AG04450 (cell line): ENCODE measurements around the gene NCOA6. TPM values are rescaled to one million over a fixed set of nuclear protein-coding genes. Genes with fewer than 3 reads are reported as not detected.

ENCODE experiments used
- CTCF ChIA-PET: fragments of 300-600, 350-600 bp; formaldehyde crosslinking; extraction: SDS; loops from one replicate; lab custom pipeline; 2022; ENCODE audit warnings: antibody characterized with exemption, inconsistent platforms; lab: Charles Lee
- POLR2A ChIA-PET: fragments of 350-600 bp; formaldehyde crosslinking; extraction: SDS; loops from one replicate; lab custom pipeline; 2021; ENCODE audit warnings: antibody characterized with exemption, inconsistent platforms; lab: Yijun Ruan, JAX
- DNase-seq: peaks from one replicate; pipeline ENCODE4 v3.0.0-alpha.2; 2011; ENCODE audit warnings: low read depth, low spot score
- H3K27ac ChIP-seq: one replicate; pipeline ENCODE4 v1.5.1; 2012; ENCODE audit warnings: low read depth, low read length, control low read depth
- H3K27me3 ChIP-seq: one replicate; pipeline ENCODE4 v1.6.0; 2012; ENCODE audit warnings: low read length; ENCODE audit not compliant: control insufficient read depth, insufficient read depth
- H3K4me3 ChIP-seq: 2 replicates; pipeline ENCODE4 v1.5.1; 2011; ENCODE audit warnings: mild to moderate bottlenecking, low read depth, low read length, control low read depth
- H3K9me3 ChIP-seq: 2 replicates; pipeline ENCODE4 v1.5.1; 2012; ENCODE audit warnings: low read length; ENCODE audit not compliant: control insufficient read depth, insufficient read depth
- CTCF ChIP-seq: IDR thresholded peaks from 2 replicates; pipeline ENCODE4 v1.5.1; 2011; ENCODE audit warnings: low read depth, low read length, control low read depth, inconsistent platforms
- polyA plus RNA-seq: library from polyadenylated mRNA; depleted of rRNA; stranded (reverse); fragments of >200 nt; gene quantifications from 2 replicates; pipeline ENCODE4 v1.2.3, GENCODE V29; 2011

Gene NCOA6
- polyA plus RNA-seq, 1 experiment = 15.5 TPM

DNA sequence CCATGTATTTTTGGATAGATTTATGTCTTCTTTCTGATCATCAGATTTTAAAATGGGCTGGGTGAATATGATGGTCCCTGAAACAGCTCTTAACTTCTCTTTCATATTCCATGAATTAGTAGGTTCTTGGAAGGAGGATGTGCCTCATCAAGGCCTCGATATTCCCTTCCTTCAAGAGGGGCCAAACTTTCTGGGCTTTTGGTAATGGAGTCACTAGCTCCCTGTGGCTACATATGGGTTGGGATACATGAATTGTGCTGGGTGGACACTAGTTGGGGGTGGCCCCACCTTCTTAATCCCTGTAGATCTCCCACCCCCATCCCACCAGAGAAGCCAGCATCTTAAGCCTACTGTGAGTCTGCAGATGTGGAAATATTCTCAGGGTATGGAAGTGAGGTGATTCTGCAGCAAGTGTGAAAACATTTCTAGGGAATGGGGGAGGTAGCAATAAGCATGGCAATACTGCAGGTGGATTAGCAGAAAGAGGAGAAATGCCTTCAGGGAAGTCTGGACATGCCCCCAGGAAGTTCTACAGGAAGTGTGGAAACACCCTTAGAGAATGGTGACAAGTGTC lies 119.1 kb downstream of the NCOA6 start:
- Histone ChIP-seq H3K9me3 (no peaks in the 10 kb centered on the region), H3K4me3 (no peak overlapping the region), H3K27me3 (no peaks in the 10 kb centered on the region), H3K27ac (no peak overlapping the region)
- DNase-seq = no peak
- ChIA-PET POLR2A (no interaction called here), CTCF (interaction anchor here (0.8 to 4.1 kb wide), 4 partner anchors 127 to 394 kb away, joined by 3 to 10 read pairs (median 5); no protein-coding TSS in a partner anchor)
- no peak for TF ChIP-seq CTCF

- no peak for DNase-seq
- H3K27me3 ChIP-seq = peaks cover 2% of the 10 kb centered on the region
- H3K9me3 ChIP-seq = no peaks in the 10 kb centered on the region
- ChIA-PET POLR2A (no interaction called here), CTCF (interaction anchor here (0.6 to 4.1 kb wide), 5 partner anchors 126 to 393 kb away, joined by 3 to 10 read pairs (median 4); no protein-coding TSS in a partner anchor)
- no peak for TF ChIP-seq CTCF
- peak overlapping the region; percentile 86 for H3K4me3 ChIP-seq
- peak overlapping the region; percentile 61 for H3K27ac ChIP-seq
These were observed 119.8 kb downstream of the NCOA6 start for GRCh38 chr20:34705397-34706301.

- Histone ChIP-seq H3K9me3 (no peaks in the 10 kb centered on the region), H3K4me3 (peak overlapping the region; percentile 86), H3K27me3 (peaks cover 2% of the 10 kb centered on the region), H3K27ac (peak overlapping the region; percentile 61)
- CTCF ChIA-PET = interaction anchor here (0.6 to 4.1 kb wide), 4 partner anchors 126 to 392 kb away, joined by 3 to 10 read pairs (median 5); no protein-coding TSS in a partner anchor
- POLR2A ChIA-PET = interaction anchor here (1.9 kb wide), 1 partner anchor 146 kb away, joined by 7 read pairs; the partner anchor contains the start of gene MAP1LC3A
- DNase-seq = no peak
- no peak for TF ChIP-seq CTCF
These were observed 120.4 kb downstream of the NCOA6 start for GRCh38 chr20:34705008-34705396.

DNA sequence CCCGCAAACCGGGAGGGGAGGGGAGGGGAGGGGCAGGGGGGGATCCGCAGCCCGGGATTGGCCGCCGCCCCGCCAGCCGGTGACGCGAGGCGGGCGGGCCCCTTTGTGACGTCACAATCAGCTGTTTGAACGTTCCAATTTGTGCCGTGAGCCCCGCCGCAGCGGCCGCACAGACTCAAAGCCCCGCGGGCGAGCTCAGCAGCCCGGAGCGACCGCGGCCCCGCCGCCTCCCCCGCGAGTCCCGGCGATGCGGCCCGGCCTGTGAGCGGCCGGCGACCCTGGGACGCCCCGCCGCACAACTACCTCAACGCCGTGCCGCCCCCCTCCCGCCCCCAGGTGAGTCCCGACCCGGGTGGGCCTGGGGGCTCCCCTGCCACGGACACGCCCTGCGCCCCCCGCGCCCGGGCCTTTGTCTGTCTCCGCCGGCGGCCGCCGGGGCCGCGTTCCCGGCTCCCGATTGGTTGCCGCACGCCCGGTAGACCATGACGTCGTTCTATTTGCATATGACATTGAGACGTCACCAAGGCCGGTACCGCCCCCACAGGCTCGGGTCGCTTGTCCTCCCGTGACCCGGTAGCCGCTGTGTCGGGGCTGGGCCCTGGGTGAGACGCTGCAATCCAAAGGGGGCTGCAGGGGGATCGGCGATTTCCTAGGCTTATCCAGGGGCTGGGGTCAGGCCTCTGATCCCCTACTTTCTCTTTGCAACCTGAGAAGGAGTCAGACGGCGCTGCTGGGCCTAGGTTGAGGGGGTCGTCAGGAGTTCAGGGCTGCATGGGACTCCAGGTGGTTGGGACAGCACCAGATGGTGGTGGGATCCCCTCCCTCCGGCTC lies 121.1 kb downstream of the NCOA6 start, which contains the start of gene TP53INP2:
TSS of gene TP53INP2 (plus strand) at position 168 of the 831 bp plus-strand sequence. CDS start 4,396 bp downstream, outside the sequence.
- CTCF ChIA-PET = interaction anchor here (0.6 to 4.1 kb wide), 4 partner anchors 125 to 392 kb away, joined by 3 to 10 read pairs (median 4); no protein-coding TSS in a partner anchor
- peak; percentile 74 for DNase-seq
- POLR2A ChIA-PET = interaction anchor here (0.8 to 1.9 kb wide), 4 partner anchors 9 to 146 kb away, joined by 3 to 7 read pairs (median 4); partner anchors contain the start of gene MAP1LC3A

More for the DNA sequence above, 121.1 kb downstream of the NCOA6 start, which contains the start of gene TP53INP2:
- peak within 1 kb of the TSS; percentile 86 for H3K4me3 ChIP-seq
- H3K27ac ChIP-seq = peak within 1 kb of the TSS; percentile 73
- no peak for TF ChIP-seq CTCF
- no peaks in the 10 kb centered on the region for H3K9me3 ChIP-seq
- H3K27me3 ChIP-seq = peaks cover 2% of the 10 kb centered on the region
